ENCODE results near the gene MYO10.

The MYO10 gene

DNA sequence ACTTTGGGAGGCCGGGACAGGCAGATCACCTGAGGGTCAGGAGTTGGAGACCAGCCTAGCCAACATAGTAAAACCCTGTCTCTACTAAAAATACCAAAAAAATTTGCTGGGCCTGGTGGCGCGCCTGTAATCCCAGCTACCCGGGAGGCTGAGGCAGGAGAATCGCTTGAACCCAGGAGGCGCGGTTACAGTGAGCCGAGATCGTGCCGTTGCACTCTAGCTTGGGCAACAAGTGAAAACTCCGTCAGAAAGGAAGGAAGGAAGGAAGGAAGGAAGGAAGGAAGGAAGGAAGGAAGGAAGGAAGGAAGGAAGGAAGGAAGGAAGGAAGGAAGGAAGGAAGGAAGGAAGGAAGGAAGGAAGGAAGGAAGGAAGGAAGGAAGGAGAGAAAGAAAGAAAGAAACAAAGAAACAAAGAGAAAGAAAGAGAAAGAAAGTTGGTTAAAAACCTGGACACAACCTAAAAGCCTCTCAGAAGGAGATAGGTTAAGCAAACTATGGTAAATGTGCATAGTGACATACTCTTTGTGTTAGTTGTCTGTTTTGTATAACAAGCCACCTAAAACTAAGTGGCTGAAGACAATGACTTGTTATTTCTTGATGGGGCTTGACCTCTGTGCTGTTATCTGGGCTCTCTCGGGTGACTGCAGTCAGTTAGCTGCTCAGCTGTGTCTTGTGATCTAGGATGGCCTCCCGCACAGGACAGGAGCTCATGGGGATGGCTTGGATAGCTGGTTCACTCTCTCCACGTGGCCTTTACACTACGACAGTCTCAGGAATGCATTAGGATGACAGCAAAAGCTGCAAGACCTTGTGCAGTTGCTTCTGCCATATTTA is 8.0 kb upstream of the MYO10 start:
- no peak for DNase-seq (ENCODE audit: low spot score)

DNA sequence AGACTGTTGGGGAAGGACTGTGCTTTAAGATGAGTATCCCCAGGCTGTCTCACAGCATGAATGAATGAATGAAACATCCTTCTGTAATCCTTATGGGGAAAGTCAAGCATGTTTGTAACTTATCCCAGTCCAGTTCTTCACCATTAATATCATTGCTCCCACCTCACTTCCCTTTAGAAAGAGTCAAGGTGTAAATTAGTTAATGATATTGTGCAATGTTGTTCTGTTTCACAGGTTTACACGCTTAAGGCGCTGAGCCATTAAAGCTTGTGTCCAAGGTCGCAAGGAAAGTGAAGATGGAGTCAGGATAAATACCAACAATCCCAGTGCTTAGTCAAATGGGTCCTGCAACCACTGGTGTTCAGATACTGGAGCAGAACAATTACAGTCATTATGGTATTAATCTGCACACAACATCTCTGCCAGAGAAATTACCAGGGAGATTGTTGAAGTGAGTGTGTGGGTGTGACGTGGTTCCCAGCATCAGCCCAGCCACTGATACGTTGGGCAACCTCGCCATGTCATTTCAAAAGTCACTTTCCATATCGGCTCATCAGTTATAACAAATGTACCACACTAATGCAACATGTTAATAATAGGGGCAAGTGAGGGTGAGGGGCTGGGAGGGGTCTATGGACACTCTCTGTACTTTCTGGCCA is 1.5 kb upstream of the MYO10 start:
- no peak for DNase-seq (ENCODE audit: low spot score)

DNA sequence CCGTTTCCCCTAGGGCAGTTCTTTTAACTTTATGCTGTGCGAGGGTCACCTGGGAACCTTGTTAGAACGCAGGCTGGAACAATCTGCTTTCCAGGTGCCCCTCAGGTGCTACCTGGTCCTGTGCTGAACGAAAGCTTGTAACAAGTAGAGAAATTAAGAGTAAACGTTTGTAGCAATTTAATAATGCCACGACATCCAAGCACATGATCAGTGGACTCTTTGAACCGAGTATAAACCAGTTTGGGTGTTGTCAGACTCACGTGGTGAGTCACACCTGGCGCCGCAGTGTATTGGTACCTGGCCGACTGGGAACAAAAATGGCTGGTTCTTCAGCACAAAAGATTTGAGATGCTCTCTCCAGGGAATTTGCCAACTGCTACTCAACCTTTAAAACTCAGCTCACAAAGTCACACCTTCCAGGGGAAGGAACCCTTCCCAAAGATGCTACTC is 926 bp upstream of the MYO10 start:
- DNase-seq (ENCODE audit: low spot score) = no peak

DNA sequence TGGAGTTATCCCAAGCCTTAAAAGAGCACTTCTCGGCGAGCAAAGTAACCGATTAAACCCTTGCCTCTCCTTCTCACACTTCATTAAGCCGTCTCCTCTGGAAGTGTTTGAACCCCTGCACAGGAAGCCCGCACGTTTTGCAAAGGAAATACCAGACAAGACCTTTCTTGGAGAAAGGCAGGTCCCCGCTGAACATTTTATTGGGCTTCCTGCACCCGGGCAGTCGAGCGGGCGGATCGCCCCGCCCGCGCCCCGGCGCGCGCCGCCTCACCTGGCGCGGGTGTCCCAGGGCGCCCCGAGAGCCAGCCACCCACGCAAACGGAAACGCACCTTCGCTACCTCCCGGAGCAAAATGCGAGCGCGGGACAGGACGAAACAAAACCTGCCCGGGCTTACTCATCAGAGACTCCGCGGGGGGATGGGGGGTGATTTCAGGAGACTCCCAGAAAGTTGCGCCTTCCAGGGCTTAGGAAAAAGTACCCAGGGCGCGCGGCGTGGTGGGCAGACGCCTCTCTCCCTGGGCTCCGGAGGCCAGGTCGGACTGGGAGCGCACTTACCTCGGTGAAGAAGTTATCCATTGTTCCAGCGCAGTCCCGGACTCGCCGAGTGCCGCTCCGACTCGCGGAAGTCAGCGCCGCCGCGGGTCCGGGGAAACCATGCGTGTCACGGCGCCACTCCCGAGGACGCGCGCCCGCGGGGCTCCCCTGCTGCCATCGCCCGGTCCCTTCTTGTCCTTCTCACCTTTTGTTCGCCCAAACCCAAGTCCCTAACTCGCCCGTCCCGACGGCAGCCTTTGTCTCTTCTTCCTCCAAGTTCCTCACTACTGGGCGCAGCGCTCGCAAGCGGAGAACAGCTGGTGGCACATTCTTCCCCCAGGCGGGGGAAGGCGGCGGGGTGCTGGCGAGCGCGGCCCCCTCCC is 598 bp downstream of the MYO10 start:
- peak; percentile 24 for DNase-seq (ENCODE audit: low spot score)

DNA sequence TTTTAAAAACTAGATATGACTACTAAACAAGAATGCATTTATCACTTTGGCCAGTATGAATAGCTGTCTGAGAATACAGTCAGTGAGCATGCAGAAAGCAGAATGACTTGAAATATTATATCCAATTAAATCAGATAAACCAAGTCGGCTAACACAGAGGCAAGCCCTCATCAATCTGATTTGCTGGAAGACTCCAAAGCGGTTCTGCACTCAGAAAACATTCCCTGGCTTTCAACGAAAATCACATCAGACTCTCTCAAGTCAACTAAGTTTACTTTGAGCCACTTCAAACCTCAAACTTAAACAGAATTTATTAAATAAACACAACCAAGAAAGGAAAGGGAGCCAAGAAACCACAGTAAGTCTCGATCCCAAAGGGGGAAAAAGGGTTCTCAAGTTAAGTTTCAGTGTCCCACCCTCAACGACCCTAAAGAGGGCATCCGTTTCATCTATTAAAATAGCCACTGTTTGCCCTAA is 1.4 kb downstream of the MYO10 start:
- no peak for DNase-seq (ENCODE audit: low spot score)

DNA sequence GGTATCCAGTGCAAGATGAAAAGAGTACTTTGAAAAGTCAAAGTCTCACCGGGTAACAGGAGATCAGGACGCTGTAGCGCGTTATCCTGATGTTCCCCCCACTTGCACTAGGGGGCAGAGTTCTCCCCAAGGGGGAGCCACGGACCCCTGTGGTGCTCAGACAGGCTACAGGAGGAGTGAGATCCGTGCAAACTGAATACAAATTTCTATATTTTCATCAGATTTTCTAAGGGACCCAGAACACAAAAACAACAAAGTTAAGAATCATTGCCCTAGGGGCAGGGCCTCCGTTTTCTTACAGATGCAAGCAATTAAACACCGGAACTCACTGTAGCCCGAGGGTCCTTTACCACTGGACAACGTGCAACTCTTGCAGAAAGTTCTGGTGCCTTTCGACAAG is 2.0 kb downstream of the MYO10 start:
- DNase-seq (ENCODE audit: low spot score) = peak; percentile 31

DNA sequence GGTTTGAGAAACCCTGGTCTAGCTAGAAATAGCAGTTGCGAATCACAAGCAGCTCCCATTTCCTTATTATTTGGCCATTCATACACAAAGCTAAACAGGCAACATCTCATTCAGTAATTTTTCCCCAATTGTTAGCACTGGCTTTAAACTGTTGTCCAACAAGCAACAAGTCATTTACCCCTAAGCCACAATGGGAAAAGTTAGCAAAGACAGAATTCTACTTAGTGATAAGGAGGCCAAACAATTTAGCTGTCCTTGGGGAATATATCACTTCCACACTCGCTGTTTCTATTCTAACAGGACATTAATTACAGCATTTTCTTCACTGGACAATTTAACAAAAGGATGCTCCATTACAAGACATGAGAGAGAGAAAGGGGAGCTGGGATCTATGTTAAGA is 2.8 kb downstream of the MYO10 start:
- no peak for DNase-seq (ENCODE audit: low spot score)

DNA sequence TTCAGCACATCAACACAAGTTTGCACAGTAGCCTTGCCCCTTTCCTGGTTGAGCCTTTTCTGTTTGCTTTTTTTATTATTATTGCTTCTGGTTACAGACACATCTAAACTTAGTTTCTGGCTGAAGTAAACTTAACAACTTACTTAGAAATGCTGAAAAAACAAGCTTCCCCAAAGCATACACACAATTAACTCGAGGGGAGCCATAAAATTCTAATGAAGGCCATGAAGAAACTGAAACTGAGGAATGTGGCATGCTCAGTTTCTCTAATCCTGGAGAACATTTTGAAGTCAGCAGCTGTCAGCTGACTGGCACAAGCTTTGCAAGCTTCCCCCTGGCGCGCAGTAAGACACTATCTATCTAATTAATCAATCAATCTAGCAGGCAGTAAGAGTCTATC is 3.7 kb downstream of the MYO10 start:
- DNase-seq (ENCODE audit: low spot score) = no peak

DNA sequence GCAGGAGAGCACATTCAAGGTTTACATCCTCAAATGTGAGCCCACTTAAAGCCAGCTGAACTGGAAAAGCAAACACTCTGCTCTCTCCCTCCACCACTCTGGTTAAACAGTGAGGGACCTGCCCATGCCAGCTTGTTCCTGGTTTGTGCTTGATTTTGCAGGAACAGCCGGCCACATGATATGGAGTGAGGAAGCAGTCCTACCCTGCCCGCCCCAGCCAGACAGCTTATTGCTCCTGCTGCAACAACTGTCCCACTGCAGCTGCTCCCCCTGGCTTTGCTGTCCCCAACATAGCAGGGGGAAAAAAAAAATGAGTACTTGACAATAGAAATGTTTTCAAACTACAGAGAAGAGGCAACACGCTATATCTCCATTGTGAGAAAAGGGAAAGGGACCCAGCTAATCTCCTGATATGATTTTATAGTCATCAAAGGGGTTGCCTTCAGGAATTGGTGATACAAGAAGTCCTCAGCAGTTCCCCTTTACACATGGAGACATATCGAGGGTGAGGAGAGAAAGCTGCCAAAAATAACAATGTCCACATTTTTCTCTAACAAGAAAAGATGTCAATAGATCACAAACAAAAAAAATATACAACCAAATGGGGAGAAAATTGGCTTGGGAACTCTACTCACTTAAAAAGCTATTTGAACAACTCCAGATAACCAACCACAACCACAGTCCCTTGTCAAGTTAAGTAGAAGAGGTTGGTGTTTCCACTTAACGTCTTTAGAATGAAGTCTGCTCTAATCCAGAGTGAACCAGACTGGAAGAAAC is 4.6 kb downstream of the MYO10 start:
- no peak for DNase-seq (ENCODE audit: low spot score)

DNA sequence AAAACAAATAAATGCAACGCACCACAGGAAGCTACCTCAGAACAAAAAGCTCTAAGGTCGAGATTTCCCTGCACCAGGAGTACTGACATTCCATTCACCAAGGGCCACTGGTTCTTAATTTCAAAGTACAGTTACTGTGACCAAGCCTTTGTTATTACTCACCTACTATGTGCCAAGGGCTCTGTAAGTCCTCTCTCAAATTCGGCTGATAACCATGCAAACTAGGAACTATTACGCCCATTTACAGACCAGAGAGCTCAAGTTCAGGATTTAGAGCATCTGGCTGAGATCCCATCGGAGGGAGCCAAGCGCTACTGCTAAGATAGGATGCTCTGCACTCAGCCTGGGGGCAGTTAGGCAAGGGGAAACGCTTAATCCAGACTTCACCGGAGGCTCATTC is 5.6 kb downstream of the MYO10 start:
- no peak for DNase-seq (ENCODE audit: low spot score)

DNA sequence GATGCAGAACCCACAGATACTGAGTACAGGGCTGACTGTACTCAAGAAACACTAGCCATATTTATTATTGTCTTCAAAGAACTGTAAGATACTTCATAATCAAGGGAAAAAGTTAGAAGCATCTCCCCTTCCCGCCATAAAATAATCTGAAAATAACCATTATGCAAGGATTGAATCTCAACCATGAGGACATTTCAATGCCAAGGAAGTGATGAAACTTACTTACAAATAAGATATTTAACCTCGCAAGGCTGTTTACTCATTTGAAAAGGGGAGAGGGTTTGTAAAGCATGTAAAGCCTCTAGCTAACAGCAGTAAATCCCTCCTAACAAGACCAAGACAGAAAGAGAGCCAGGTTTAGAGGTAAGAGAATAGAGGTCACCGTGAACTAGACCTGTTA is 6.3 kb downstream of the MYO10 start:
- no peak for DNase-seq (ENCODE audit: low spot score)

DNA sequence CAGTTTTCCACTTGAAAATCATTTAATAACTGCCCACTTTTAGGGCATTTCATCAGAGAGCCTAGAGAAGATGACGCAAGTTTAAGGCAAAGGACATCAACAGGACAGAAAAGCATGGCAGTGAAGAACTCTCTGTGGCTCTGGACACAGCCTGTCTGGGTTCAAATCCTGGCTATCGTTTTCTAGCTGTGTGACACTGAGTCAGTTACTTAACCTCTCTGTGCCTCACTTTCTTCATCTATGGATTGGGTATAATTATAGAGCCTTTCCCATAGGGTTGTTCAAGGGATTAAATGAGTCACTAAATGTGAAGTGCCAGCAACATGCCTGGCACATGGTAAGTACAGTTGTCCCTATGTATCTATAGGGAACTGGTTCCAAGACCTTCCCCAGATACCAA is 6.7 kb downstream of the MYO10 start:
- DNase-seq (ENCODE audit: low spot score) = no peak

DNA sequence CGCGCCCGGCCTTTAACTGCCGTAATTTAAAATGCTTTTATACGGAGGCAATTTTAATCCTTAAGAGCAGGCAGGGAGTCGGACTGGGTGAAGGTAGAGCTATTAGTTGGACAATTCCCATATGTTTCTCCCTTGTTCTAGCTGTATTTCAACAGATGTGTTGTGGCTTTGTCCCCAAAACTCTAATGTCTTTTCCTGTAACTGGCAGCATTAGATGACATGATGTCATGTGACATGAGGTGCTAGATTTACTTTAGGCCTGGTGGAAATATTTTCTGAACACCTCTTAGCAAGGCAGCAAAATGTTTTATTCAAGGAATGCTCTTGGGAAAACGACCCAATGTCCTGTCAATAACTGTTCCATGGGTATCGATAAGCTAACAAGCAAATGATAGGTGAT is 8.5 kb downstream of the MYO10 start:
- no peak for DNase-seq (ENCODE audit: low spot score)

DNA sequence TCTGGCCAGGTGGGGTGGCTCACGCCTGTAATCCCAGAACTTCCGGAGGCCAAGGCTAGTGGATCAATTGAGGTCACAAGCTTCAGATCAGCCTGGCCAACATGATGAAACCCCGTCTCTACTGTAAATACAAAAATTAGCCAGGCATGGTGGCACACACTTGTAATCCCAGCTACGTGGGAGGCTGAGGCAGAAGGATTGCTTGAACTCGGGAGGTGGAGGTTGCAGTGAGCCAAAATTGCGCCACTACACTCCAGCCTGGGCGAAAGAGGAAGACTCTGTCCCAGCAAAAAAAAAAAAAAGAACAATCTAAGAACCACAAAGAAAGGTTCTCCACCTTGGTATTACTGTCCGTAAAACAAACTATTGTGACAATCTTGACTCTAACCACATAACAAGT is 9.7 kb downstream of the MYO10 start:
- no peak for DNase-seq (ENCODE audit: low spot score)

DNA sequence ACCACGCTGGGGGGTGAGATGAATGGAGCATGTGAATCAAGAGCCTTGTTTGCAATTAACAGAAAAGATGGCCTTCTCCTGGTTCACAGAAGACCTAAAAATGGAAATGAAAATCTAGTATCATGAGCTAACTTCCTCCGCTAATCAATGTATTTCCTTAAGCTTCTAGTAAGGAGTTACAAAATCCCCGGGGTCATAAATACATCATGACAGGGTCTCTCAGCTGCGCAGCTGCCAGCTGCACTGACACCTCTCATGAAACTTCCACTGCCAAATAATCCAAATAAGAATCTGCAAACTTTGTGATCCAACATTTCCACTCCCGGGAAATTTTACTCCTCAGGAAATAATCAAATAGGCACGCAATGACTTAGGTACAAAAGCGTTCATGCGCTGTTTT is 11.9 kb downstream of the MYO10 start:
- DNase-seq (ENCODE audit: low spot score) = no peak

DNA sequence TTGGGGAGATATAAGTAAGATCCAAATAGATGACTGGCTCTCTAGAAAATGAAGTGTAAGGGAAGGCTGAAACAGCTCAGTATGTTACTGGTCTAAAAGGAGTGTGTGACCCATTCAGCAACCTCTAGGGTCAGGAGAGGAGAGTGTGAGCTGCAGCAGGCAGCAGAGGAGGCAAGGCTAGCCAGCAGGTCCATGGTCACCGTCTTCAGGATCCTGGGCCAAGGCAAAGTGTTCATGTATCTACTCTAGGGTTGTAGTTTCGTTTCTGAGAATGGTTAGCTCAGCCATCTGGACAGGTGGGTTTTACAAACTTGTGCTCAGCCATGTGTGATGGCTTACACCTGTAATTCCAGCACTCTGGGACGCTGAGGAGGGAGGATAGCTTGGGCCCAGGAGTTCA is 13.7 kb downstream of the MYO10 start:
- no peak for DNase-seq (ENCODE audit: low spot score)

DNA sequence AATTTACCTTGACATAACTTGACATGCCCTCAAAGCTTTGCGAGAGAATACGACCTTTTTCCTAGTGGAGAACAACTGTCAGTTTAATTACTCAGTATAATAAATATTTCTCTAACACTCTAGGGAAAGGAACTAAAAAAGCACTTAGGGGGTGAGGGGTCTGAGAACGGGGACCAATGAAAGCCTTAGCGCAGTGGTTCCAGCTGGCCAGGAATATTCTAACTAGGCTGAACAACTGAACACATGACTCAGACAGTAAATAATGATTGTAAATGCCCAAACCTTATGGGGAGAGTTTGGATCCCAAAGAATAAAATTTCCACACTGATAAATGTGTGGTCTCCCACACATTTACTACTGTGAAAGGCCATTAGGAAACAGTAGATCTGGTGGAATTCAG is 14.9 kb downstream of the MYO10 start:
- no peak for DNase-seq (ENCODE audit: low spot score)

DNA sequence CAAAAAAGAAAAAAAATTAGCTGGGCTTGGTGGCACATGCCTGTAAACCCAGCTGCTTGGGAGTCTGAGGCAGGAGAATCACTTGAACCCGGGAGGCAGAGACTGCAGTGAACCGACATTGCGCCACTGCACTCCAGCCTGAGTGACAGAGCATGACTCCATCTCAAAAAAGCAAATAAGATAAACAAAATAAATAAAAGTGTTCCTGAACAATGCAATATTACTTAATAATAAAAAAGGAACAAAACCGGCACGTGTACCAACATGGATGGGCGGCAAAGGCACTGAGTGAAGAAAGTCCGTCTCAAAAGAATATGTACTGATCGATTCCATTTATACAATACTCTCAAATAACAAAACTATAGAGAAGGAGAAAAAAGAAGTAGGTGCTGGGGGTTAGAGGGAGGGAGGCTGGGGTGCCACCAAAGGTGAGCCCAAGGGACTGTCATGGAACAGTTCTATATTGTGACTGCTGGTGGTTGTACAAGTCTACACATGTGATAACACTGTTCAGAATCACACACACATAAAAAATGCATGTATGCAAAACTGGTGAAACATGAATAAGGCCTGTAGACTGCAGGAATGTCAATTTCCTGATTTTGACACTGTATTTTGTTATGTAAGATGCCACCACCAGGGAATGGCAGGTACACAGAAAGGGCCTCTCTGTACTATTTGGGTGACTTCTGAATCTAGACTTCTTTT is 15.8 kb downstream of the MYO10 start:
- DNase-seq (ENCODE audit: low spot score) = no peak

DNA sequence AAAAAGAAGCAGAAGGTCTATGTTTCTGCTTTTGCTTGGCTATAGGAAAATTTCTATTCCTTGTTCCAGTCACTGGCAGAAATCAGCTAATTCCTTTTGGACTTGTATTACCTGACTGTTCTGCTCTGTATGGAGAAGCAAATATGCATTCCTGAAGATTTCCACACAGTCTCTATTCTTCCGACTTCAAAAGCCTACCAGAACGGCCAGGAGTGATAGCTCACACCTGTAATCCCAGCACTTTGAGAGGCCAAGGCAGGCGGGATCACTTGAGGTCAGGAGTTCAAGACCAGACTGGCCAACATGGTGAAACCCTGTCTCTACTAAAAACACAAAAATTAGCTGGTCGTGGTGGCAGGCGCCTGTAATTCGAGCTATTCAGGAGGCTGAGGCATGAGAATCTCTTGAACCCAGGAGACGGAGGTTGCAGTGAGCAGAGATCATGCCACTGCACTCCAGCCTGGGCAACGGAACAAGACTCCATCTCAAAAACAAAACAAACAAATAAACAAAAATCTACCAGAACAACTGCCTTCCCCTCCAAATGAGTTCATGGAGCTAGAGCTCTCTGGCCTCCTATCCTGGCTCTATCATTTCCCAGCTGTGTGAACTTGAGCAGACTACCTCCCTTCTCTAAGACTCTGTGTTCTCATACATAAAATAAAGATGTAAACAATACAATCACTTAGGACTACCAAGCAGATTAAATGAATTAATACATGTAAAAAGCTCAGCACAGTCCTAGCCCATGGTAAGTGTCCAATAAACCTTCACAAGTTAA is 17.0 kb downstream of the MYO10 start:
- no peak for DNase-seq (ENCODE audit: low spot score)

DNA sequence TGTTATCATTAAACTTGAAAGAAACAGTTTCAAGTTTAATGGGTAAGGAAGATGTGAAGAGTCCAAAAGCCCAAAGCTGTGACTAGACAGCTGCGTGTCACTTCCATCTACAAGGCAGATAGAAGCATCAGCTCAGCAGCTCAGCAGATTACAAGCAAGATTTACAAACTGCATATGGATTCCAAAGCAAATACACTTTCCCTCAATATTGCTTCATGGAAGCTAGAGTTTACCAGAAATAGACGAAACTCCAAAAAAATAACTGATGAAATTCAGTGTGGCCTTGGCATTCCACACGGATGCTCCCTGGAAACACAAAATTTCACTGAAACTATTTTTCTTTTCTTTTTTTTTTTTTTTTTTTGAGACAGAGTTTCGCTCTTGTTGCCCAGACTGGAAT is 17.9 kb downstream of the MYO10 start:
- DNase-seq (ENCODE audit: low spot score) = no peak
